ENCODE results near the gene APBB2.
"Not testable (repeated sequence)": the region's sequence is repeated elsewhere in the genome, so short reads cannot be mapped to it uniquely, and the experiment has no call there.

APBB2 gene

GRCh38 chr4:41059411-41059810, 154.9 kb downstream of the APBB2 start:
- FAIRE-seq: not testable (repeated sequence)

- no peak for FAIRE-seq
Measured at GRCh38 chr4:41058426-41058825, 155.9 kb downstream of the APBB2 start.

GRCh38 chr4:41057467-41057866, 156.9 kb downstream of the APBB2 start:
- FAIRE-seq: no peak

- FAIRE-seq: no peak
Measured at GRCh38 chr4:41052287-41052686, 162.1 kb downstream of the APBB2 start.

- FAIRE-seq: no peak
Measured at GRCh38 chr4:41050880-41051775, 163.2 kb downstream of the APBB2 start.

- FAIRE-seq: no peak
Measured at GRCh38 chr4:41050116-41050515, 164.2 kb downstream of the APBB2 start.

DNA sequence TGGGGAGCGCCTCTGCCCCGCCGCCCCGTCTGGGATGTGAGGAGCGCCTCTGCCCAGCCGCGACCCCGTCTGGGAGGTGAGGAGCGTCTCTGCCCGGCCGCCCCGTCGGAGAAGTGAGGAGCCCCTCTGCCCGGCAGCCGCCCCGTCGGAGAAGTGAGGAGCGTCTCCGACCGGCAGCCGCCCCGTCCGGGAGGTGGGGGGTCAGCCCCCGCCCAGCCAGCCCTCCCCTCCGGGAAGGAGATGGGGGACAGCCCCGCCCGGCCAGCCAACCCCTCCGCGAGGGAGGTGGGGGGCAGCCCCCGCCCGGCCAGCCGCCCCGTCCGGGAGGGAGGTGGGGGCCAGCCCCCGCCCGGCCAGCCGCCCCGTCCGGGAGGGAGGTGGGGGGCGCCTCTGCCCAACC, 165.2 kb downstream of the APBB2 start:
- not testable (repeated sequence) for FAIRE-seq

DNA sequence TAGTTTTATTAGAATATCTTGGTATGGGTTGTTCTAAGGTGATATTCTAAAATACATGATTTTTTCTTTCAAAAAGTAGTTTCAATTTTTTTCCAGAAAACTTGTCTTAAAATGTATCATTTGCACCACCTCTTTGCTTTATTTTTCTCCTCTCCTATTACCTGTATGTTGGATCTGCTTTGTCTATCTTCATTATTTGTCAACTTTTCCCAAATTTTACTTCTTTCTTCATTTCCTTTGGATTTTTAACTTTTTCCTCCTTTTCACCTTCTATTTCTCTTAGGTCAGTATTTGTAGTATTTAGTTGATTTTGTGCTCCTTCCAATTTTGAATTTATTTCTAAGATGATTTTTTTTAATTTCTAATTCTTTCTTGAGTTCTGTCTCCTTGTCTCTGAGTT, 169.6 kb downstream of the APBB2 start:
- no peak for FAIRE-seq

GRCh38 chr4:41044165-41044564, 170.2 kb downstream of the APBB2 start:
- FAIRE-seq: no peak

- FAIRE-seq: no peak
Measured at GRCh38 chr4:41043465-41043864, 170.9 kb downstream of the APBB2 start.

GRCh38 chr4:41041551-41041950, 172.8 kb downstream of the APBB2 start:
- FAIRE-seq: no peak

- FAIRE-seq: no peak
Measured at GRCh38 chr4:41039317-41039716, 175.0 kb downstream of the APBB2 start.

GRCh38 chr4:41038304-41038703, 176.0 kb downstream of the APBB2 start:
- FAIRE-seq: no peak

- FAIRE-seq: no peak
Measured at GRCh38 chr4:41029098-41029497, 185.2 kb downstream of the APBB2 start.

DNA sequence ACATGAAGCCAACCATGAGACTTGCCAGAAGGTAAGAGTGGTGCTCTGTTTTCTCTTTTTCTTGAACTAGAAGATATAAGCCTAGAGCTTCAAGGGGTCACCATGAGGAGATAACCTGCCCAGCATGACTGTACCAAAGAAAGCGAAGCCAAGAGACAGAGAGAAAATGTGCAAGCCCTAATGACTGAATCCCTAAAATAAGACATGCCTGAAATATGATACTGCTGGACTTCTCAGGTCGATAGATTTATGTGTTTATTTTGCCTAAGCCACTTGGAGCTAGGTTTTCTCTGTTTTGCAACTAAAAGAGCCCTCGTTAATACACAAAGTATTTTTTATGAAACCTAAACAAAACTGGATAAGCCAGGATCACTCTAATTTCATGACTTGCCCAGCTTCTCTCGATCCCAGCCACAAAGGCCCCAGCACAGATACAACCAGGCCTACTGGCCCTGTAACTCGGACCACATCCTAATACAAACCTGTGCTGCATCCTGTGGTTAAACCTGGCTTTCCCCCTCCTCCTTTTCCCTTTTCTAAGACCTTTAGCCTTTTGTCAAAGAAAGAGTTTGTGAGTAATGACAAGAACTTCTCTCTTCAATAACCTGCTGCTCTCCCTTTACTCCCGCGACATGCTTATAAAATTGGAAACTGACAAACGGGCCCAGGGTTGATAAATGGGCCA, 185.8 kb downstream of the APBB2 start:
- FAIRE-seq: peak; percentile 60

DNA sequence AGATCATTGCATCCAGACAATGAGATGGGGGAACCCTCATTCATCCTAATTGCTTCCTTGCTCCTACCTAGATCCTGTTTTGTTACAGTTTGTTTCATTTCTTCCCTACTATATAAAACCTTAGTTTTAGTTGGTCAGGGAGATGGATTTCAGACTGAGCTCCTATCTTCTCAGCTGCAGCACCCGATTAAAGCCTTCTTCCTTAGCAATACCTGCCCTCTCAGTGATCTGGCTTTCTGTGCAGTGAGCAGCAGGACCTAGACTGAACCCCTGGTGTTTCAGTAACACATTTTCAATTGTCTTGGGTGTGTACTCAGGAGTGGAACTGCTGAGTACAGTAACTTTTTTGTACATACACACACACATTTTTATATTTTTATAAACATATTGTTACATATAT, 187.4 kb downstream of the APBB2 start:
- no peak for FAIRE-seq

- FAIRE-seq: no peak
Measured at GRCh38 chr4:41025824-41026223, 188.5 kb downstream of the APBB2 start.

GRCh38 chr4:41024556-41025491, 189.5 kb downstream of the APBB2 start:
- no peak for FAIRE-seq

GRCh38 chr4:41022116-41022515, 192.2 kb downstream of the APBB2 start:
- FAIRE-seq: no peak

DNA sequence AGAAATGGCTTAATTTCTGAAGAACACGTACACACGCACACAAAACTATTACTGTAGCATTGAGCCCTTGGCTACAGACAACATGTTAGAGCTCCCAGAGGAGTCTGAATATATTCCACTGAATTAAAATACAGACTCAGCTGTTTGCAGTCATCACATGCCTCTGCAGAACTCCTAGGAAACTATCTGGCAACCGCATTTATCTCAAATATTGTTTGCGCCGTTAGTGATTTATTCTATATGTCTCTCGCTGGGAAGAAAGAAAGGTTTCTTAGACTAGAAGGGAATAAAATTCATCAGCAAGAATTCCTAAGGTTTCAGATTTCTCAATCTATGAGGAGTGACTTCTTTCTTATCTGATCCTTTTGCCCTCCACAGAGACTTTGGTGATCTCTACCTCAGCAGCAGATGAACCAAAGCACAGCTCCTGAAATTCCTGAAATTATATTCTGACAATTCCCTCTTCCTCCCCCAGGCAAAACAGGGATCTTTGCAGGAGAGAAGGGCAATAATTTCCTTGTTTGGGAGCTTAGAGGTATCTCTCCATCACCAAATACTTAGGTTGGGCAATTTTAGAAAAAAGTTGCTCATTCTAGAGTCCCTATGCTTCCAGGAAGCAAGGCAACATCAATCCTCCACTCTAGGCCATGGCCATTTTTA, 199.2 kb downstream of the APBB2 start:
- FAIRE-seq: no peak

GRCh38 chr4:41014158-41014557, 200.2 kb downstream of the APBB2 start:
- FAIRE-seq: no peak

DNA sequence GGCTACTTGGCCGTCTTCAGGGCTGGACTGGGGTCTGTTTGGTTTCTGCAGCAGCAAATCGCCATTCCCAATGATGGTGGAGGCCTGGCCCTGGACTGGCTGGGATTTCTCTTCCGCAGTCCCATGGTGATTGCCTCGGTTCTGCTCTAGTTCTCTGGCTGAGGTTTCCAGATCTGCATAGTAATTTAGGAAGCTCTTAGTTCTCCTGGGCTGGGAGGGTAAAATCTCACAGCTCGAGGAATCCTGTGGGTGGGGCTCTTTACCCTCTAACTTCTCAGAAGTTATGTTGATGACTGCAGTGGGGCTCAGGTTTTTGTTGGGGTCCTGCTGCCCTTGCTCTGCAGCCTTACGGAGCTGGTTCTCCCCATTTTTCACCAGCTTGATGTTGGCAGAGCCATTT, 200.6 kb downstream of the APBB2 start:
- FAIRE-seq: no peak

Measured in endometrium (tissue), 2 donors.